SU-DHL-6 (cell line): ENCODE results near the gene NNMT.

Source experiments
- H2AFZ ChIP-seq: fragments of 200-600 bp; sonication (generic); 2 replicates; pipeline ENCODE4 v1.6.1; 2014; ENCODE audit warnings: low read depth, mild to moderate bottlenecking, moderate library complexity, mixed read lengths, antibody characterized with exemption, low read length; ENCODE audit not compliant: severe bottlenecking
- H3F3A ChIP-seq: fragments of 200-600 bp; shearing (Covaris generic); 2 replicates; pipeline ENCODE4 v1.6.0; 2016; ENCODE audit warnings: antibody characterized with exemption, mild to moderate bottlenecking; ENCODE audit not compliant: insufficient read depth
- H3K27ac ChIP-seq: fragments of 200-600 bp; sonication (generic); 2 replicates; pipeline ENCODE4 v1.5.1; 2016; ENCODE audit warnings: low read depth, mild to moderate bottlenecking, low read length, moderate library complexity, mixed read lengths
- H3K27me3 ChIP-seq: fragments of 200-600 bp; sonication (generic), shearing (Covaris generic); 2 replicates; pipeline ENCODE4 v1.6.0; 2014; ENCODE audit warnings: mild to moderate bottlenecking, low read length
- H3K36me3 ChIP-seq: fragments of 200-600 bp; sonication (generic); 2 replicates; pipeline ENCODE4 v1.6.1; 2014; ENCODE audit warnings: mild to moderate bottlenecking, low read length, mixed read lengths
- H3K4me2 ChIP-seq: fragments of 300-600, 200-600 bp; shearing (Covaris generic), sonication (generic); 2 replicates; pipeline ENCODE4 v1.6.0; 2014; ENCODE audit warnings: low read length, low read depth, mild to moderate bottlenecking; ENCODE audit not compliant: poor library complexity, severe bottlenecking
- H3K4me3 ChIP-seq: fragments of 200-600 bp; sonication (generic); 2 replicates; pipeline ENCODE4 v1.5.1; 2014; ENCODE audit warnings: antibody characterized with exemption, low read length, mild to moderate bottlenecking, mixed read lengths; ENCODE audit not compliant: insufficient read depth, poor library complexity, severe bottlenecking
- H3K79me2 ChIP-seq: fragments of 200-600 bp; sonication (generic); 2 replicates; pipeline ENCODE4 v1.6.1; 2014; ENCODE audit warnings: mild to moderate bottlenecking, low read length, moderate library complexity; ENCODE audit not compliant: insufficient read depth
- H3K9ac ChIP-seq: fragments of 200-600 bp; sonication (generic); 2 replicates; pipeline ENCODE4 v1.7.0; 2014; ENCODE audit warnings: mild to moderate bottlenecking, low read length
- H3K9me2 ChIP-seq: fragments of 200-600 bp; sonication (generic); replicated peaks from 2 replicates; pipeline ENCODE4 v1.6.1; 2014; ENCODE audit warnings: low read length; ENCODE audit not compliant: insufficient read depth
- H3K9me3 ChIP-seq: fragments of 200-600 bp; sonication (generic); 2 replicates; pipeline ENCODE4 v1.6.1; 2014; ENCODE audit warnings: low read length, mixed read lengths; ENCODE audit not compliant: insufficient read depth
- H4K20me1 ChIP-seq: fragments of 200-600 bp; sonication (generic); 2 replicates; pipeline ENCODE4 v1.6.1; 2014; ENCODE audit warnings: low read depth, mild to moderate bottlenecking, antibody characterized with exemption, low read length, moderate library complexity, mixed read lengths
- EZH2phosphoT487 ChIP-seq: fragments of 200-600 bp; sonication (generic), shearing (Covaris generic); conservative IDR thresholded peaks from 2 replicates; pipeline ENCODE4 v1.6.1; 2018; ENCODE audit warnings: mild to moderate bottlenecking, antibody characterized with exemption, low read length, moderate library complexity, mixed read lengths
- TF ChIP-seq, protein P1 (sequence below): fragments of 200-600 bp; sonication (generic); IDR thresholded peaks from one replicate; pipeline ENCODE4 v1.5.1; 2017; ENCODE audit warnings: antibody characterized with exemption, mild to moderate bottlenecking, low read length, moderate library complexity; ENCODE audit not compliant: insufficient read depth, poor library complexity, severe bottlenecking

The NNMT gene

DNA sequence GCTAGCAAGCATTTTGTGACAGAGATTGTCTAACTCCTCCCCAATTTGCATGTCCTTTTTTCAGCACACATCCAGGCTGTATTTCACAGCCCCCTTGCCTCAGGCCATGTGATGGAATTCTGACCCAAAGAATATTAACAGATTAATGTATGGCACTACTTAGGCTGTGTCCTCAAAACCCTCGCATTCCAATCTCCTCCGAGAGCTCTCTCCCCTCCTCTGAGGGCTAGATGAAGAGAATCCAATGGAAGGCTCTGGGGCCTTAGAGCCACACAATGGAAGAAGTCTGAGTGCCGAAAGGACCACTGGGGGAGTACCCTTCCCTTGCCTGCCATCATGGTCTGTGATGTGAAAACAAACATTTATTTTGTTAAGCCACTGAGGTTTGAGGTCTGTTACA lies 13.7 kb upstream of the NNMT start:
- Histone ChIP-seq H3K9me2 (no peaks in the 10 kb centered on the region), H2AFZ (no peak overlapping the region), H3K27ac (no peak overlapping the region), H4K20me1 (no peaks in the 10 kb centered on the region), H3K4me3 (no peak overlapping the region), H3K4me2 (no peak overlapping the region), H3K79me2 (no peaks in the 10 kb centered on the region), H3K27me3 (no peaks in the 10 kb centered on the region), H3K9ac (no peak overlapping the region), H3K9me3 (no peaks in the 10 kb centered on the region), H3K36me3 (no peaks in the 10 kb centered on the region), H3F3A (no peaks in the 10 kb centered on the region)
- TF ChIP-seq EZH2phosphoT487: no peak
- TF ChIP-seq, protein P1, sequence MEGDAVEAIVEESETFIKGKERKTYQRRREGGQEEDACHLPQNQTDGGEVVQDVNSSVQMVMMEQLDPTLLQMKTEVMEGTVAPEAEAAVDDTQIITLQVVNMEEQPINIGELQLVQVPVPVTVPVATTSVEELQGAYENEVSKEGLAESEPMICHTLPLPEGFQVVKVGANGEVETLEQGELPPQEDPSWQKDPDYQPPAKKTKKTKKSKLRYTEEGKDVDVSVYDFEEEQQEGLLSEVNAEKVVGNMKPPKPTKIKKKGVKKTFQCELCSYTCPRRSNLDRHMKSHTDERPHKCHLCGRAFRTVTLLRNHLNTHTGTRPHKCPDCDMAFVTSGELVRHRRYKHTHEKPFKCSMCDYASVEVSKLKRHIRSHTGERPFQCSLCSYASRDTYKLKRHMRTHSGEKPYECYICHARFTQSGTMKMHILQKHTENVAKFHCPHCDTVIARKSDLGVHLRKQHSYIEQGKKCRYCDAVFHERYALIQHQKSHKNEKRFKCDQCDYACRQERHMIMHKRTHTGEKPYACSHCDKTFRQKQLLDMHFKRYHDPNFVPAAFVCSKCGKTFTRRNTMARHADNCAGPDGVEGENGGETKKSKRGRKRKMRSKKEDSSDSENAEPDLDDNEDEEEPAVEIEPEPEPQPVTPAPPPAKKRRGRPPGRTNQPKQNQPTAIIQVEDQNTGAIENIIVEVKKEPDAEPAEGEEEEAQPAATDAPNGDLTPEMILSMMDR: no peak

DNA sequence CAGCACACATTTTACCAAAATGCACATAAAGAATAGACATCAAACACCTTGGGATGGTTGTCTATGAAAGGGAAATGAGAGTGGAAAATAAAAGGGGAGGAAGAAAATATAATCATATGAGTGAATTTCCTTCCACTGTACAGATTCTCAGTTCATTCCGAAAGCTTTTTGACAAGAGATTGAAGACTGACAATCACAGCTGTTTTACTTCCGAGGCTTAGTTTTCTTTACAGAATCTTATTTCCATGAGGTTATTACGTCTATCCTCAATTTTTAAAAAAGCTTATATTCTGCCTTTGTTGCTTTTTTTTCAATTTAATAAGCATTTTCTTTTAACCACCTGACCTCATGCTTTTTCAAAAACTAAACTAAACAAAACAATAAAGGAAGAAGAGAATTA lies 12.8 kb upstream of the NNMT start:
- Histone ChIP-seq H3K4me3 (no peak overlapping the region), H2AFZ (no peak overlapping the region), H3K9me2 (no peaks in the 10 kb centered on the region), H3F3A (no peaks in the 10 kb centered on the region), H3K27me3 (no peaks in the 10 kb centered on the region), H3K4me2 (no peak overlapping the region), H4K20me1 (no peaks in the 10 kb centered on the region), H3K79me2 (no peaks in the 10 kb centered on the region), H3K36me3 (no peaks in the 10 kb centered on the region), H3K9ac (no peak overlapping the region), H3K27ac (no peak overlapping the region), H3K9me3 (no peaks in the 10 kb centered on the region)
- TF ChIP-seq, protein P1: no peak
- TF ChIP-seq EZH2phosphoT487: no peak

DNA sequence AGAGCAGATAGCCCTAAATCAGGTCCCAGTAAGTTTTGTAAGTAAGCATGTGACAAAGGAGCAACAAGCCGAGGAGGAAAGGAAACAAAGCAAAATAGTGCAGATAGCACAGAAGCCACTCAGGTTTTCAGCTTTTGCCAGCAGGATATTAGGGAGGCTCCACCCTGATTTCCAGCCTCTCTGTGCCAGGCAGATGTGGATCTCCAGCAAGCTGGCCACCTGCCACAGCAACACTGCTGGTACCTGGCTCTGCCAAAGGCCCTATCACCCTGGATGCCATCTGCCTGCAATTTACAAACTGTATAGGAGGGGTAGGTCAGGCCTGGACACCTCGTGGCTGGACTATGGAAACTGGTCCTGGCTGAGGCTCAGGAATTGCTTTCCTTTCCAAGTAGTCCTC lies 12.2 kb upstream of the NNMT start:
- Histone ChIP-seq H3F3A (no peaks in the 10 kb centered on the region), H3K4me3 (no peak overlapping the region), H4K20me1 (no peaks in the 10 kb centered on the region), H3K4me2 (no peak overlapping the region), H3K9ac (no peak overlapping the region), H3K27me3 (no peaks in the 10 kb centered on the region), H3K27ac (no peak overlapping the region), H3K9me3 (no peaks in the 10 kb centered on the region), H3K36me3 (no peaks in the 10 kb centered on the region), H2AFZ (no peak overlapping the region), H3K9me2 (no peaks in the 10 kb centered on the region), H3K79me2 (no peaks in the 10 kb centered on the region)
- TF ChIP-seq, protein P1: no peak
- no peak for TF ChIP-seq EZH2phosphoT487
